A549 (cell line): Measurements from ENCODE around the gene RNFT1.
"Not testable (repeated sequence)": the region's sequence is repeated elsewhere in the genome, so short reads cannot be mapped to it uniquely, and the experiment has no call there.

Source experiments
- CEBPB ChIP-seq, 2 experiments: fragments of >200 bp in 1 of 2; sonication (Bioruptor Twin) in 1 of 2; formaldehyde crosslinking in 1 of 2; IDR thresholded peaks; 2 replicates each; pipeline ENCODE4 v1.6.1; 2012 to 2016
- EP300 ChIP-seq, 2 experiments: fragments of >200 bp; sonication (Bioruptor Twin); formaldehyde crosslinking; IDR thresholded peaks; 2 replicates in 1 of 2; 3 replicates in 1 of 2; pipeline ENCODE4 v1.6.1; 2016 to 2017
- TF ChIP-seq, protein P1 (sequence below): fragments of >200 bp; sonication (Bioruptor Twin); formaldehyde crosslinking; IDR thresholded peaks from 3 replicates; pipeline ENCODE4 v1.5.1; 2016

DNA sequence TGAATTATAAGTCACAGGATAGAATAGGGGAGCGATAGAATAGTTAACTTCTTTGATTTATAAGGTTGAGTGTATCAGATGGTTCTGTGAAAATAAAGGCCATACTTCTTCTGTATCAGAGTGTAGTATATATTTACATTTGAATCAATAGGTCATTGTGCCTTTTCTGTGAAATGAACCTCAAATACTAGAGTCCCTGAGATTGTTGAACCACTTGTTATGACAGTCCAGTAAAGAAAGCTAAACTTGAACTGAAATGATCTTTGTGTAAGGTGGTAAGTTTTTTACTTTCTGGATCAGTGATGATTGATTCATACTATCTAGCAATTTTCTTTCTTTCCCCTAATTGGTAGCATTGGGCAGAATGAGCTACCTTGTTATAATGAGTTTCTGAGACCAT lies 31.2 kb downstream of the RNFT1 start:
- not testable (repeated sequence) for TF ChIP-seq EP300, CEBPB (IDR thresholded peaks at IDR 0.05)
- TF ChIP-seq, protein P1, sequence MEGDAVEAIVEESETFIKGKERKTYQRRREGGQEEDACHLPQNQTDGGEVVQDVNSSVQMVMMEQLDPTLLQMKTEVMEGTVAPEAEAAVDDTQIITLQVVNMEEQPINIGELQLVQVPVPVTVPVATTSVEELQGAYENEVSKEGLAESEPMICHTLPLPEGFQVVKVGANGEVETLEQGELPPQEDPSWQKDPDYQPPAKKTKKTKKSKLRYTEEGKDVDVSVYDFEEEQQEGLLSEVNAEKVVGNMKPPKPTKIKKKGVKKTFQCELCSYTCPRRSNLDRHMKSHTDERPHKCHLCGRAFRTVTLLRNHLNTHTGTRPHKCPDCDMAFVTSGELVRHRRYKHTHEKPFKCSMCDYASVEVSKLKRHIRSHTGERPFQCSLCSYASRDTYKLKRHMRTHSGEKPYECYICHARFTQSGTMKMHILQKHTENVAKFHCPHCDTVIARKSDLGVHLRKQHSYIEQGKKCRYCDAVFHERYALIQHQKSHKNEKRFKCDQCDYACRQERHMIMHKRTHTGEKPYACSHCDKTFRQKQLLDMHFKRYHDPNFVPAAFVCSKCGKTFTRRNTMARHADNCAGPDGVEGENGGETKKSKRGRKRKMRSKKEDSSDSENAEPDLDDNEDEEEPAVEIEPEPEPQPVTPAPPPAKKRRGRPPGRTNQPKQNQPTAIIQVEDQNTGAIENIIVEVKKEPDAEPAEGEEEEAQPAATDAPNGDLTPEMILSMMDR: not testable (repeated sequence)
